Activated naive CD4-positive, alpha-beta T cell treated with anti-CD3 and anti-CD28 coated beads, Interleukin-2, amount 10 ng/mL, durations not matched to agents 7 days and 5 days (primary cell): Measurements from ENCODE around the gene HCRTR2.
"Not testable (repeated sequence)": the region's sequence is repeated elsewhere in the genome, so short reads cannot be mapped to it uniquely, and the experiment has no call there.

ENCODE experiments used
- CTCF ChIA-PET: fragments of 350-600 bp; sonication (Branson Sonifier 250); formaldehyde crosslinking; loops from one replicate; lab custom pipeline; 2021; ENCODE audit warnings: antibody characterized with exemption; lab: Charles Lee
- DNase-seq: peaks from one replicate; pipeline ENCODE4 v3.0.0-alpha.2; 2020
- H3K27ac Mint-ChIP-seq: one replicate; pipeline ENCODE4 v1.8.0; 2021; ENCODE audit warnings: mild to moderate bottlenecking, moderate library complexity, mixed read lengths
- H3K27me3 Mint-ChIP-seq: one replicate; pipeline ENCODE4 v1.8.0; 2021; ENCODE audit warnings: mild to moderate bottlenecking, mixed read lengths
- H3K36me3 Mint-ChIP-seq: one replicate; pipeline ENCODE4 v1.8.0; 2021; ENCODE audit warnings: mixed read lengths
- H3K4me1 Mint-ChIP-seq: one replicate; pipeline ENCODE4 v1.8.0; 2021; ENCODE audit warnings: mixed read lengths
- H3K4me3 Mint-ChIP-seq: one replicate; pipeline ENCODE4 v1.8.0; 2021; ENCODE audit warnings: mild to moderate bottlenecking, moderate library complexity, mixed read lengths
- H3K9me3 Mint-ChIP-seq: one replicate; pipeline ENCODE4 v1.8.0; 2021; ENCODE audit warnings: mixed read lengths

HCRTR2 gene

DNA sequence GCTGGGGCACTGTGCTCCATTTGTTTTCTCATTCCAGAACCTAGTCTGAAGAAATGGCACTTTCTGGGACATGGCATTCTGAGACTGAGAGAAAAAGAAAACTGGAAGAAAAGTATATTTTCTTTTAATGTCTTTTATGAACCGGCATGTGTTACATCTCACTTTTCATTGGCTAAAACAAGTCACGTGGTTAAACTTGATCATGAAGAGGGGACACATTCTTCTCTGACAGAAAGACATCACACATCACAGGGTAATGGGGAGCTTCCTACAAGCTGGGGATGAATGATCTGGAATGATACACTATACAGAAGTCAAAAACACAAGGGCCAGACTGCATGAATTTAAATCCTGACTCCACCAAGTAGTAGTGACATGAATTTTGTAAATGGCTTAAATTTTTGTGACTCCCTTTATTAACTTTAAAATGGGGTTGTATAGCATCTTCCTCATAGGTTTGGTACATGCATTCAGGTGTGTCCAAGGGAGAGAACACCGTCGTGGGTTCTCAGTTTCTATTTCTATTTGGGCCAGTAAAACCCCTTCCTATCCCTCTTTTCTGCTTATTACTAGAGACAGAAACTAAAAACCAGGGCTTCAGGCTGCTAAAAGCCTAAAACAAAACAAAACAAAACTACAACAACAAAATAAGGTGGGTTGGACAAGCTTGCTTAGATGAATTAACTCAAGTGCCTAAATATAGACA lies 91.2 kb downstream of the HCRTR2 start:
- H3K27ac Mint-ChIP-seq = no peak overlapping the region
- no peaks in the 10 kb centered on the region for H3K27me3 Mint-ChIP-seq

GRCh38 chr6:55266896-55267295 lies 92.6 kb downstream of the HCRTR2 start:
- CTCF ChIA-PET = no interaction called here
- H3K4me1 Mint-ChIP-seq = no peaks in the 10 kb centered on the region
- peaks cover 3% of the 10 kb centered on the region for H3K9me3 Mint-ChIP-seq
- H3K27me3 Mint-ChIP-seq = no peaks in the 10 kb centered on the region
- no peaks in the 10 kb centered on the region for H3K36me3 Mint-ChIP-seq
- no peak for DNase-seq
- H3K4me3 Mint-ChIP-seq = no peak overlapping the region
- H3K27ac Mint-ChIP-seq = no peak overlapping the region

More for the DNA sequence above, 91.2 kb downstream of the HCRTR2 start:
- H3K4me1 Mint-ChIP-seq = no peaks in the 10 kb centered on the region
- peaks cover 4% of the 10 kb centered on the region for H3K9me3 Mint-ChIP-seq
- H3K36me3 Mint-ChIP-seq = no peaks in the 10 kb centered on the region
- CTCF ChIA-PET = no interaction called here
- no peak for DNase-seq
- no peak overlapping the region for H3K4me3 Mint-ChIP-seq

DNA sequence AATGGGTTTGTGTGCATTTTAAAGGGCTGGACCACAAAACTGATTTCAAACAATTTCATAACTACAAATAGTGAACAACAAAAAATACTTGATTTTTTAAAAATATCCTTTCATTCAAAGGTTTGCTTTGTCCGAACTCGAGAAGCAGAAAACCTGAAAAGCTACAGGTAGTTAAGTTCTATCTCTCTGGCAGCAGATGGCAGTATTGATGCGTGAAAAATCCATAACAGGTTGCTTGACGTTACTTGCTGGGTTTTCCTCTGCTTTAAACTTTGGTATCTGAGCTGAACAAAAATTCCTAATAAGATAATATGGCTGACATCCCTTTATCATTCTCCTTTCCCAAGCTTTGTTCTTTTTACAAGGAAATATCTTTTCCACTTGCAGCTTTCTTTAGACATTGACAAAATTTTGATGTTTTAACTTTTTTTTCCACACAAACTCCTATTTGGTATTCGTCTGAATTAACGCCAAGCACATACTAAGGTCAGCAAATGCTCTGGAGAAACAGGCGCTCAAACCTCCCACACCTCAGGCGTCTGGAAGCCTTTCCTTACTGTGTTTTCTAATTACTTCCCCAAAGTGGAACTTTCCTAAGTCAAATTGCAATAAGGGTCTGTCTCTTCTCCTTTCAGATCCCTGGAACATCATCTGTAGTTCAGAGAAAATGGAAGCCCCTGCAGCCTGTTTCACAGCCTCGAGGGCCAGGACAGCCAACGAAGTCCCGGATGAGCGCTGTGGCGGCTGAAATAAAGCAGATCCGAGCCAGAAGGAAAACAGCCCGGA lies 102.6 kb downstream of the HCRTR2 start:
- DNase-seq = peak; percentile 20
- no peak overlapping the region for H3K4me3 Mint-ChIP-seq
- H3K9me3 Mint-ChIP-seq = no peaks in the 10 kb centered on the region
- H3K36me3 Mint-ChIP-seq = no peaks in the 10 kb centered on the region
- H3K27ac Mint-ChIP-seq = no peak overlapping the region
- H3K27me3 Mint-ChIP-seq = no peaks in the 10 kb centered on the region
- CTCF ChIA-PET = interaction anchor here (0.8 to 1.1 kb wide), 2 partner anchors 613 to 1016 kb away, joined by 4 read pairs; no protein-coding TSS in a partner anchor
- no peaks in the 10 kb centered on the region for H3K4me1 Mint-ChIP-seq

GRCh38 chr6:55277646-55278045 lies 103.3 kb downstream of the HCRTR2 start:
- Mint-ChIP-seq H3K4me1 (no peaks in the 10 kb centered on the region), H3K27me3 (no peaks in the 10 kb centered on the region), H3K9me3 (no peaks in the 10 kb centered on the region), H3K36me3 (no peaks in the 10 kb centered on the region), H3K27ac (no peak overlapping the region), H3K4me3 (no peak overlapping the region)
- no peak for DNase-seq
- CTCF ChIA-PET = no interaction called here

DNA sequence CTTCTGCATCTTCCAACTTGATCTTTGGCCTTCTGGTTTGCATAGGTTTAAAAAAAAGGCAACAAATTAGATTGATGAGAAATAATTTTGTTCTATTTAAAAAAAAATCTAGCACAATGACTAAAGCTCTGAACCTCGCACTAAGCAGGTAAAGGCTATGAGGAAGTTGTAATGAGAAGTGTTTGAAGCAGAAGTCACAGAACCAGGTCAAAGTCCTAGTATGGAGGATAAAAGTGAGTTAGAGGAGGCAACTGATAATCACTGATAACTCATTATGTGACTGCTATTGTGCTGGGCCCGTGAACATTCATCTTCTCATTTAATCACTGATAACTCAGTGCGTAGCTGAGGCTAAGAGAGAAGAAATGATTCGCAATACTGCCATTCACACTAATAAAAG lies 106.9 kb downstream of the HCRTR2 start:
- no peak for DNase-seq
- Mint-ChIP-seq H3K27ac (no peak overlapping the region), H3K27me3 (no peaks in the 10 kb centered on the region), H3K4me1 (no peaks in the 10 kb centered on the region), H3K36me3 (no peaks in the 10 kb centered on the region), H3K4me3 (no peak overlapping the region), H3K9me3 (no peaks in the 10 kb centered on the region)
- CTCF ChIA-PET = interaction anchor here (1.1 kb wide), 1 partner anchor 39 kb away, joined by 3 read pairs; no protein-coding TSS in a partner anchor

- Mint-ChIP-seq H3K27me3 (no peaks in the 10 kb centered on the region), H3K9me3 (no peaks in the 10 kb centered on the region), H3K4me1 (no peaks in the 10 kb centered on the region), H3K27ac (no peak overlapping the region), H3K36me3 (no peaks in the 10 kb centered on the region), H3K4me3 (no peak overlapping the region)
- no peak for DNase-seq
- CTCF ChIA-PET = no interaction called here
Measured at GRCh38 chr6:55282115-55282514, 107.8 kb downstream of the HCRTR2 start.

DNA sequence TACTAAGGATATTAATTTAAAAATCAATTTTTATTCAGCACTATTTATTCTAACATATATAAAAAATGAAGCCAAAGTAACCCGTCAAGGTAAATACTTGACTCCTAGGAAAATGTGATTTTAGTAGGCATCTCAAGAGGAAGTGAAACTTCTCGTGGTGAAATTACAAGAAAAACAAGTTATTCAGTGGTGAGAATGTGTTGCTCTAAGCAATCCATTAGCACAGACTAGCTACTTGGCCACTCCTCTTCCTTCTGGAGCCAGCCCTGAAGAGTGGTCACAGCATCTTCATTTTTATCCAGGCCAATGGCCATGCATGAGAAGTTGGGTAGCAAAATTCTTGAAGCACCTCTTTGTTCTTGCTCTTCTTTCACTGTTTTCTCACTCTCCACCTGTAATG lies 112.5 kb downstream of the HCRTR2 start:
- no peak overlapping the region for H3K4me3 Mint-ChIP-seq
- H3K27me3 Mint-ChIP-seq = no peaks in the 10 kb centered on the region
- no peaks in the 10 kb centered on the region for H3K4me1 Mint-ChIP-seq
- DNase-seq = no peak
- no peaks in the 10 kb centered on the region for H3K9me3 Mint-ChIP-seq
- no peaks in the 10 kb centered on the region for H3K36me3 Mint-ChIP-seq
- no peak overlapping the region for H3K27ac Mint-ChIP-seq
- CTCF ChIA-PET = no interaction called here

DNA sequence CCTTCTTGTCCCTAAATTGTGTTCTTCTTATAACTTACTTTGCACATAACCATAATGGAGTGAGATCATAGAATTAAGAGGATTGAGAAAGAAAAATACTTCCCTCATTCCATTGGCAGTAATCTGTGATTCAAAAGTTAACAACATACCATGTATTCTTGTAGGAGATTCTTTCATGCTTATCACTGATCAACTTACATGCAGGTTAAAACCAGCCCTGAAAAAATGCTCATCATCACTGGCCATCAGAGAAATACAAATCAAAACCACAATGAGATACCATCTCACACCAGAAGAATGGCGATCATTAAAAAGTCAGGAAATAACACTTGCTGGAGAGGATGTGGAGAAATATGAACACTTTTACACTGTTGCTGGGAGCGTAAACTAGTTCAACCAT lies 116.4 kb downstream of the HCRTR2 start:
- Mint-ChIP-seq H3K9me3 (no peaks in the 10 kb centered on the region), H3K27me3 (no peaks in the 10 kb centered on the region), H3K36me3 (no peaks in the 10 kb centered on the region), H3K4me1 (no peaks in the 10 kb centered on the region), H3K27ac (no peak overlapping the region), H3K4me3 (no peak overlapping the region)
- DNase-seq = no peak
- CTCF ChIA-PET = no interaction called here

DNA sequence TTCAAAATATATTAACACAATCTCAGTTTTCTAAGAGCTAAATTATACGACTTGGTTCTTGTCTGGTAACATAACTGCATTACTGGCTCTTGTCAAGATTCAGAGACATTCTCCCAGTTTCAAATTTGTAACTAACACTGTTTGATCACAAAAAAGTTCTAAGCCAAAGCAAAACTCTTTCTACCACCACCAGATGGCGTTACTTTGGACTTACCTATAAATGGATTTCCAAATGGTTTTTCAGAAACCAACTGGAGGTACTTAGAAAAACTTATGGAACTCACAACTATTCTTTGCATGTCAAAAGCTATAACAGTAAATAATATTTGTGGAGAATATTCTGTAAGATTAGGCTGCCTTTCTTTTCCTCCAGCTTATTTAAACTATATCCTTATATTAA lies 118.8 kb downstream of the HCRTR2 start:
- CTCF ChIA-PET = no interaction called here

GRCh38 chr6:55297214-55297613 lies 122.9 kb downstream of the HCRTR2 start:
- H3K4me3 Mint-ChIP-seq, H3K4me1 Mint-ChIP-seq, H3K9me3 Mint-ChIP-seq, DNase-seq, CTCF ChIA-PET, H3K36me3 Mint-ChIP-seq, H3K27ac Mint-ChIP-seq, H3K27me3 Mint-ChIP-seq: not testable (repeated sequence)

More for the DNA sequence above, 118.8 kb downstream of the HCRTR2 start:
- Mint-ChIP-seq H3K4me1 (no peaks in the 10 kb centered on the region), H3K27ac (no peak overlapping the region), H3K36me3 (no peaks in the 10 kb centered on the region), H3K4me3 (no peak overlapping the region), H3K9me3 (no peaks in the 10 kb centered on the region), H3K27me3 (no peaks in the 10 kb centered on the region)
- DNase-seq = no peak

DNA sequence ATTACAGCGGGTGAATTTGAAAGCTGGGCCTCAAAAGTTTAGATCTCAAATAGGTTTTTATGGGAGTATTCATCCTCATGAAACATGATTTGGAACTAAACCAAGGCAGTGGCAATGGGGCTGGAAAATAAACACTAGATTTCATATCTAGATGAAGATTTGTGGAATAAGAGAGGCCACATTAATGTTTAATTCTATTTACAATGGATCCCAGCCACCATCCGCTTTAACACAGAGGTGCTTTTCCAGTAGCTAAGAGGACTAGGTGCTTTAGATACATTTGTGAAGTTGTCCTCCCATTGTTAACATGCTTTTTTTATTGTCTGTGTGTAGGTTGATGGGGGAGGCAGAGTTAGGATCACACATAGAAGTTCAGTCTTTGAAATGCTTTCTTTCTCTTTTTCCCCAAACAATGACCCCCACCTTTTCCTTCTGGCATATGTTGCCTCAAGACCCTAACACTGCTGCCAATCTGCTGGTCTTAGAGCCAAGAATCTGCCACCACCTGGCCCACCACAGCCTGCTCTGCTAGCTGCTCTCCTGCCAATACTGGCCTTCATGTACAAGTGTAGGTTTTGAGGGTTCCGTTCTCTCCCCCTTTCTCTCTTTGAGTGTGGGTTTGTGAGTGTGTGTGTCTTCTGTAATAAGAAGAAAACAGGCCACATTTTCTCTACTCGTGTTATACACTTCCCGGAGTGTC lies 125.1 kb downstream of the HCRTR2 start:
- CTCF ChIA-PET = interaction anchor here (0.6 kb wide), 1 partner anchor 367 kb away, joined by 3 read pairs; no protein-coding TSS in a partner anchor
- Mint-ChIP-seq H3K27ac (no peak overlapping the region), H3K4me1 (no peaks in the 10 kb centered on the region), H3K36me3 (no peaks in the 10 kb centered on the region), H3K9me3 (peaks cover 6% of the 10 kb centered on the region), H3K4me3 (no peak overlapping the region), H3K27me3 (no peaks in the 10 kb centered on the region)
- no peak for DNase-seq

- Mint-ChIP-seq H3K4me3 (no peak overlapping the region), H3K4me1 (no peaks in the 10 kb centered on the region), H3K27me3 (no peaks in the 10 kb centered on the region), H3K27ac (no peak overlapping the region), H3K9me3 (peaks cover 11% of the 10 kb centered on the region), H3K36me3 (no peaks in the 10 kb centered on the region)
- DNase-seq = no peak
- CTCF ChIA-PET = no interaction called here
Measured at GRCh38 chr6:55304747-55305146, 130.4 kb downstream of the HCRTR2 start.

DNA sequence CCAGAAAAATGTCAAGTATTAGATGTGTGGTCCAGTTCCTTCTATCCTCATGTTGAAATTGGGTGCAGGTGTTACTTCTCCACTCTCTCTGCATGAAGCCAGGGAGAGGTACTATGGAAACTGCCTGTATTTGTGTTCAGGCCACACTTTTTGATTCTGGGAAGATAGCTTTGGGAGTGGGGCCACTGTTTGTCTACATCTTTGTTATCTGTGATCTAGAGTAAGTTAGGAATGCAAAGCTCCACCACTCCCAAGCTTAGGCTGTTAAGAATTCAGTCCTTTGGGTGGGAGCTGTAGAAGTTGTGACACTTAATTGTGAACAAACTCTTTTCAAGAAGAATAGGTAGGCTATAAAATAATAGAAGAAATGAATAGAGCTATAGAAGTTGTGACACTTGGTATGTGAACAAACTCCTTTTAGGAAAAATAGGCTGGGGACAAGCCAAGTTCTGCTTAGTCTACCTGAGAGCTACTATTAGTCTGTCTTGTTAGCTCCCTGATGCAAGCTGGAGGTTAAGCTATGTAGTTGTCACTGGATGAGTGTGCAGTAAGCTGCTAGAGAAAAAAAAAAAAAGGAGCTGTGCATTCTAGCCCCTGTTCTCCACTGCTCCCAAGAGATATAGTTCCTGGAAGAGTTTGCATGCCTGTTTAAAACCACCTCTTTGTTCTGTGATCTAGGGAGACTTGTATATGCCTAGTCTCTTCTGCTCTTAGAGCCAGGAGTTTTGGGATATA lies 145.8 kb downstream of the HCRTR2 start:
- Mint-ChIP-seq H3K27me3 (no peaks in the 10 kb centered on the region), H3K9me3 (peaks cover 5% of the 10 kb centered on the region), H3K4me3 (no peak overlapping the region), H3K4me1 (no peaks in the 10 kb centered on the region), H3K27ac (no peak overlapping the region), H3K36me3 (no peaks in the 10 kb centered on the region)
- no peak for DNase-seq
- CTCF ChIA-PET = interaction anchor here (1.0 kb wide), 1 partner anchor 39 kb away, joined by 3 read pairs; no protein-coding TSS in a partner anchor

GRCh38 chr6:55320696-55321086 lies 146.4 kb downstream of the HCRTR2 start:
- H3K4me3 Mint-ChIP-seq = no peak overlapping the region
- peaks cover 5% of the 10 kb centered on the region for H3K9me3 Mint-ChIP-seq
- no peak for DNase-seq
- H3K4me1 Mint-ChIP-seq = no peaks in the 10 kb centered on the region
- no peaks in the 10 kb centered on the region for H3K27me3 Mint-ChIP-seq
- CTCF ChIA-PET = interaction anchor here (1.0 kb wide), 1 partner anchor 39 kb away, joined by 3 read pairs; no protein-coding TSS in a partner anchor
- no peaks in the 10 kb centered on the region for H3K36me3 Mint-ChIP-seq
- no peak overlapping the region for H3K27ac Mint-ChIP-seq
